ENCODE results near the gene TRANK1. TPM values are rescaled to one million over a fixed set of nuclear protein-coding genes. Genes with fewer than 3 reads are reported as not detected.
"Not testable (repeated sequence)": the region's sequence is repeated elsewhere in the genome, so short reads cannot be mapped to it uniquely, and the experiment has no call there.

The TRANK1 gene
- total RNA-seq, 1 donor from 2014 or later, result 24.9 TPM

DNA sequence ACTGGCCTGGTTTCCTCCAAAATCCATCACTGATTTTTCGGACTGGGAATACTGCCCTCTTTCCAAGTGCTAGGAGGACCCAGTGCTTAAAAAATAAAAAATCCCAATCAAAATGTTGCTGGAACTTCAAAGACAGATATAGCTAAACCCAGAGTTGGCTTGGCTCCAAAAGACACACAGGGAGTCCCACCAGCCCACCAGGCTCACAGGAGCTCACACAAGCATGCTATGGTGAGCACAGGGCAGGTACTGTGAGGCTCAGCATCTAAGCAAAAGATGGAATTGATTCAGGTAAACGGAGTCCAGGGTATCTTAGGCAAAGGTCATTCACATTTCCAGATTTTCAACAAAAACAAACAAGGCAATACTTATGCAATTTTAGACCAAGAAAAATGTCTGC, 3.7 kb downstream of the TRANK1 start:
- H3K27ac Mint-ChIP-seq (ENCODE audit: unreplicated experiment), result no peak overlapping the region
- H3K27me3 Mint-ChIP-seq (ENCODE audit: unreplicated experiment), result no peaks in the 10 kb centered on the region
- TF ChIP-seq CTCF (IDR thresholded peaks at IDR 0.05), result no peak
- no peak overlapping the region for H3K4me3 Mint-ChIP-seq (ENCODE audit: unreplicated experiment)
- DNase-seq (ENCODE audit: extremely low spot score, unreplicated experiment), result peak; percentile 57
- no peaks in the 10 kb centered on the region for H3K9me3 Mint-ChIP-seq (ENCODE audit: unreplicated experiment)
- peaks cover 4% of the 10 kb centered on the region for H3K36me3 Mint-ChIP-seq (ENCODE audit: unreplicated experiment)
- H3K4me1 Mint-ChIP-seq (ENCODE audit: unreplicated experiment), result peaks cover 8% of the 10 kb centered on the region

DNA sequence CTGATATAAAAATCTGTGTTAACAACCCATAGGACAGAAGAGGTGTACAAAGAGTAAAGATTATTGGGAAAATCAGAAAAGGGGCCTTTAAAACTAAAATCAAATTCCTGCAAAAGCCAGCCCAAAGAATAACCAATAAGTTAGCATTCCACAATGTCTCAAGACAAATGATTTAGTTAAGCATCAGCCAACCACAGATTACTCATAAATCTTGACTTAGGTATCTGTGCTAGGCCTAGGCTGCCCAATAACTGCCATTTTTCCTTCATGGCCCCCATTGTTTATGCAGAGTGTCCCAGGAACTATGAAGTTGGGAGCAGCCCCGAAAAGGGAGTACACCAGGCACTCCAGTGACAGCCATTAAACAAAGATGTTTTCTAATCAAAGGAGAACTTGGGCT, 7.4 kb downstream of the TRANK1 start:
- no peak overlapping the region for H3K4me3 Mint-ChIP-seq (ENCODE audit: unreplicated experiment)
- no peaks in the 10 kb centered on the region for H3K9me3 Mint-ChIP-seq (ENCODE audit: unreplicated experiment)
- H3K4me1 Mint-ChIP-seq (ENCODE audit: unreplicated experiment), result peaks cover 7% of the 10 kb centered on the region
- no peak overlapping the region for H3K27ac Mint-ChIP-seq (ENCODE audit: unreplicated experiment)
- TF ChIP-seq CTCF (IDR thresholded peaks at IDR 0.05), result no peak
- DNase-seq (ENCODE audit: extremely low spot score, unreplicated experiment), result no peak
- no peaks in the 10 kb centered on the region for H3K27me3 Mint-ChIP-seq (ENCODE audit: unreplicated experiment)
- H3K36me3 Mint-ChIP-seq (ENCODE audit: unreplicated experiment), result peaks cover 5% of the 10 kb centered on the region

DNA sequence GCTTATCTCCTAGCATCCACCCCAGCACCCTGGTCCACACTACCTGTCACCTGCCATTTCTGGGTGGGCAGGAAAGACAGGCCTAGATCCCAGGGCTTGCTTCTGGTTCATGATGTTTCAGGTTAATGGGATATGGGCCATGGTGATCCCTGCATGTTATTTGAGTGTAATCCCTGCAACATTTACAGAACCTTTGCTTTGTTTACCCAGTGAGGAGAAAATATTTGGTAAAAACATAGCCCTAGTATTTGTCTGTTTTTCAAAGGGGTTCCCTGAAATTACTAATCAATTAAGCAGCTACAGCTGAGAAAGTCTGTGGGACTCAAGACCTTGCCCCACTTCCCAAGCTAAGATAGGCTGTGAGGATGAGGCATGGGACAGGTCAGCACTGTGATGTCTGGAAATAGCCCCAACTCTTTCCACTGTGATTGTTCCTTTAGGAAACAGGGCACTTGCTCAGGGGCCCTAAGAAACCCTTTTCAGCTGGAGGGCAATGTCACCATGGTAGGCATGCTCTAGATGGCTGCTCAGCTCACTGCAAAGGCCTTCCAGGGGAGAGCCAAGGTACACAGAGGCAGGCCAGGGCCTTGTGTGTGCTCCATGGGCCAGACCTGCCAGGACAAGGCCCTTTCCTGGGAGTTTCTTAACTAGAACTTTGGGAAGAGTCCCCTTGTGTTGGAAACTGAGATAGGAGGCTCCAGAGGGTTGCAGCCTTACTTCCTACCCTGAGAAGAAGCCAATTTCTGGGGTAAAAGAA, 11.1 kb downstream of the TRANK1 start:
- H3K9me3 Mint-ChIP-seq (ENCODE audit: unreplicated experiment), result no peaks in the 10 kb centered on the region
- peak overlapping the region; percentile 61 for H3K27ac Mint-ChIP-seq (ENCODE audit: unreplicated experiment)
- H3K36me3 Mint-ChIP-seq (ENCODE audit: unreplicated experiment), result peaks cover 7% of the 10 kb centered on the region
- peaks cover 14% of the 10 kb centered on the region for H3K4me1 Mint-ChIP-seq (ENCODE audit: unreplicated experiment)
- DNase-seq (ENCODE audit: extremely low spot score, unreplicated experiment), result no peak
- TF ChIP-seq CTCF (IDR thresholded peaks at IDR 0.05), result no peak
- no peak overlapping the region for H3K4me3 Mint-ChIP-seq (ENCODE audit: unreplicated experiment)
- H3K27me3 Mint-ChIP-seq (ENCODE audit: unreplicated experiment), result no peaks in the 10 kb centered on the region

- H3K27ac Mint-ChIP-seq (ENCODE audit: unreplicated experiment); H3K27me3 Mint-ChIP-seq (ENCODE audit: unreplicated experiment); H3K4me3 Mint-ChIP-seq (ENCODE audit: unreplicated experiment); H3K9me3 Mint-ChIP-seq (ENCODE audit: unreplicated experiment); H3K36me3 Mint-ChIP-seq (ENCODE audit: unreplicated experiment); DNase-seq (ENCODE audit: extremely low spot score, unreplicated experiment): not testable (repeated sequence)
- peaks cover 14% of the 10 kb centered on the region for H3K4me1 Mint-ChIP-seq (ENCODE audit: unreplicated experiment)
Observed at GRCh38 chr3:36931424-36931823, 13.4 kb downstream of the TRANK1 start.

GRCh38 chr3:36928220-36928619, 16.6 kb downstream of the TRANK1 start:
- no peak for TF ChIP-seq CTCF (IDR thresholded peaks at IDR 0.05)
- H3K4me1 Mint-ChIP-seq (ENCODE audit: unreplicated experiment), result peaks cover 14% of the 10 kb centered on the region
- no peak overlapping the region for H3K4me3 Mint-ChIP-seq (ENCODE audit: unreplicated experiment)
- peaks cover 5% of the 10 kb centered on the region for H3K36me3 Mint-ChIP-seq (ENCODE audit: unreplicated experiment)
- no peaks in the 10 kb centered on the region for H3K9me3 Mint-ChIP-seq (ENCODE audit: unreplicated experiment)
- no peaks in the 10 kb centered on the region for H3K27me3 Mint-ChIP-seq (ENCODE audit: unreplicated experiment)
- no peak for DNase-seq (ENCODE audit: extremely low spot score, unreplicated experiment)
- no peak overlapping the region for H3K27ac Mint-ChIP-seq (ENCODE audit: unreplicated experiment)

Measured in osteocyte (in vitro differentiated cells).